Stimulated activated CD4-positive, alpha-beta T cell treated with anti-CD3 and anti-CD28 coated beads, Interleukin-15, amount 100 ng/mL, for 48 hours (primary cell): ENCODE data around the gene MYO10.
"Not testable (repeated sequence)": the region's sequence is repeated elsewhere in the genome, so short reads cannot be mapped to it uniquely, and the experiment has no call there.

Experiments
- DNase-seq, 2 donors: peaks; one replicate each; pipeline ENCODE4 v3.0.0-alpha.2; 2020; ENCODE audit warnings: low read depth in 2 of 2

MYO10 gene

DNA sequence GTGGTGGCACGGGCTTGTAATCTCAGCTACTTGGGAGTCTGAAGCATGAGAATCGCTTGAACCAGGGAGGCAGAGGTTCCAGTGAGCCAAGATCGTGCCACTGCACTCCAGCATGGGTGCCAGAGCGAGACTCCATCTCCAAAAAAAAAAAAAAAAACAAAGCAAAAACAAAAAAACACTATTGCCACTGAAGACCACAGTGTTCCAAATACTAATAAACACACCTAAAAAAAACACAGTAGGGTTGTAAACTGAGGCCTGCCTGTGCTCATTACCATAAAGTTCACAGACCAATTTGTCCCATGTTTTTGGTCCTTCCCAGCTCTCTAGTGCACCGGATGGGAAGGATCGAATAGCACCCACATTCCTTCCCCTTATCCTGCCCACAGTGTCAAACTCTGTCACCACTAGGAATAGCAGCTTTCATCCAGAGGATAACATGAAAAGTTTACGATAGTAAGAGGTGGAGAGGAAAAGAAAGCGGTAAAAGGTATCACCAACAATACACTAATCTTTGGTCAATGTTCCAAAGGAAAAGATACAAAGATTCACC is 49.2 kb downstream of the MYO10 start:
- no peak for DNase-seq

- no peak for DNase-seq
Observed at GRCh38 chr5:16886366-16886736, 49.7 kb downstream of the MYO10 start.

- DNase-seq: no peak
Observed at GRCh38 chr5:16885635-16886365, 50.3 kb downstream of the MYO10 start.

- no peak for DNase-seq
Observed at GRCh38 chr5:16884595-16884994, 51.5 kb downstream of the MYO10 start.

- DNase-seq: no peak
Observed at GRCh38 chr5:16883806-16884205, 52.3 kb downstream of the MYO10 start.

DNA sequence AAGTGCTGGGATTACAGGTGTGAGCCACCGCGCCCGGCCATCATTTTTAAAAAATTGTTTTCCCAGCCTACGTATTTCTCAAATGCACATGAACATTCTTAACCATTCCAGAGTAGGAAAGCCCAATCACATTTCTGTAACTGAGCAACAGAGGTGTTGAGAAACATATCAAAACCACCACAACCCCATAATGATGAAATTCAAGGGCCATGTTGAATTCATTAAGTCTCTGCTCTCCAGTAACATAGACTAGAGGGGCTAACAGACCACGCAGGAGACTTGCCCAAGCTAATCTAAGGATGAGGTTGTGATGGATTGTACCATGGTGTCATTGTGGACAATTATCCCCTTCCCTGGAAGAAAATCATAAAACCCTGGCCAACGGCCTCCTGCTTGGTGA is 52.9 kb downstream of the MYO10 start:
- DNase-seq: no peak

DNA sequence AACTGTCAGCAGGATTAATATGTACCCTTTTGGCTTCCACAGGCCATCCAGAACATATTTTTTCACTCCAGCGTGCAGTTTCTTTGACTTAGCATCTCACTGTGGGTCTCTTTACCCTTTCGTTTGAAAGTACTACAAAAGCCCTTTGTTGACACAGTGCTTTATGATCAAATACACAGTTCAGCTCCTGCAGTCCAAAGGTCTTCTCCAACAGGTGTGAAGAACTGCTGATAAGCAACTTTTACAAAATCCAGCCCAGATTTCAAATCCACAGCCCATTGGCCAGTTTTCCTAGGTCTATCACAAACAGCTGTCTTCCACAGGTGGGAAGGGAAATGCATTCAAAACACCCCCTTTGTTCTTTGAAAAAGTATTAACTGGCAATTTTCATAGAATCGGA is 54.8 kb downstream of the MYO10 start:
- no peak for DNase-seq

GRCh38 chr5:16880547-16880946 is 55.5 kb downstream of the MYO10 start:
- DNase-seq: no peak

DNA sequence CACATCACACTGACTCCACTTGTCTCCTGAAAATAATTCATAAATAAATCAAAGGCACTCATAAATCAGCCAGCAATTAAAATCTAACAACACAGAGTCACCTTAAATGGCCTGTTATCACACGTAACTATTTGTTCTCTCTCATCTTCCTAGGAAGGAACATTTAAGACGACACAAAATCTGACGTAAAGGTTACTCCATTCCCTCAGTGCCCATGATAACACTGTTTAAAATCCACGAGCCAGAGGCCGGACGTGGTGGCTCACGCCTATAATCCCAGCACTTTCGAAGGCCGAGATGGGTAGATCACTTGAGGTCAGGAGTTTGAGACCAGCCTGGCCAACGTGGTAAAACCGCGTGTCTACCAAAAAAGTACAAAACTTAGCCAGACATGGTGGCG is 56.4 kb downstream of the MYO10 start:
- no peak for DNase-seq

- DNase-seq: no peak
Observed at GRCh38 chr5:16879191-16879590, 56.9 kb downstream of the MYO10 start.

DNA sequence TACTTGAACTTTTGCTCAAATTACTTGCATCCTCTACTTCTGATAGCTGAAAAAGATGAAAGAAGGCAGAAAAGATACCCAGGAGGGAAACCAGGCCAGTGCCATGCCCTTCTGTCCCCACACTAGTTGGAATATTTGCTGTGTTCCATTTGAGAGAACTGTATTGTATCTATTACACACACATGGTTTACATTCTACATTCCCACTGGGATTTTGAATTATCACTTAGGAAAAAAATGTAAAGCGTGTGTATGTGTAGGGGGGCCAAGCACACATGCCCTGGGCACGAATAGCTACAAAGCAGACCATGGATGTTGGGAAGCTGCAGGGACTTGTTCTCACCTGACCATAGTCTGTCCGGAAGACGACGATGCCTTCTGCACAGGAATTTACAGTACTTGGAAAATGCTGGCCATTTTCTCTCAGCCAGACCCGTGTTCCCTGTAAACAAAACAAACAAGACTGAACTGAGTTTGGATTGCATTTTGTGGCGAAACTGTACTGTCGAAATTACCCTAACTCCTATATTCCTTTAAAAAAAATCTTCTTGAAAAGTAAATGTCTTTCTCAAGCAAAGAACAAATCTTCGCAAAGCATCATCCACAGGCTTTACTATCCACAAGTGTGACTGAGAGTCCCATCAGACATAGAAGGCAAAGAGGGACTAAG is 58.7 kb downstream of the MYO10 start:
- no peak for DNase-seq

- not testable (repeated sequence) for DNase-seq
Observed at GRCh38 chr5:16874424-16874823, 61.7 kb downstream of the MYO10 start.

DNA sequence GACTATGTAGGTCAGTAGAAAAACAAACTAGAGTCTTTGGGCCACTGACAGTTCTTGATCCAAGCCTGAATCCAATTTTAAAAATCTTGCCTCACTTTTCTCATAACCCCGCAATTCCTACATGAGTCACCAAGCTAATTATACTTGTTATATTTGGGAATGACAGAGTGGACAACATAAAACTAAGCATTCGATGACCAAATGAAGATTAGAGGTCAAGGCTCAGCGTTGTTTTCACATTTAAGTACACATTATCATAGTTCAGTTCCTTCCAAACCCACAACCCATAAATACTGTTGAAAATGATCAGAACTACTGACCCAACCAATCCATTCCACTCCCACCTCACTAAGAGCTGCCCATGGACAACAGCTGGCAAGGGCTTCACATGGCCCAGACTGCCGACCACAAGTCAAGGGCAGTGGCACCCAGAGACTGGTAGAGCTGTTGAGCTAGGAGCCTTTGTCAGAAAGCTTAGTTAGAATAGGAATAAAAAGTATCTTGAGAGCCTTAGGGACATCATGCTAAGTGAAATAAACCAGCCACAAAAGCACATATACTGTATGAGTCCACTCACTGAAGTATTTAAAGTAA is 64.2 kb downstream of the MYO10 start:
- no peak for DNase-seq

- DNase-seq: no peak
Observed at GRCh38 chr5:16870878-16871277, 65.2 kb downstream of the MYO10 start.

DNA sequence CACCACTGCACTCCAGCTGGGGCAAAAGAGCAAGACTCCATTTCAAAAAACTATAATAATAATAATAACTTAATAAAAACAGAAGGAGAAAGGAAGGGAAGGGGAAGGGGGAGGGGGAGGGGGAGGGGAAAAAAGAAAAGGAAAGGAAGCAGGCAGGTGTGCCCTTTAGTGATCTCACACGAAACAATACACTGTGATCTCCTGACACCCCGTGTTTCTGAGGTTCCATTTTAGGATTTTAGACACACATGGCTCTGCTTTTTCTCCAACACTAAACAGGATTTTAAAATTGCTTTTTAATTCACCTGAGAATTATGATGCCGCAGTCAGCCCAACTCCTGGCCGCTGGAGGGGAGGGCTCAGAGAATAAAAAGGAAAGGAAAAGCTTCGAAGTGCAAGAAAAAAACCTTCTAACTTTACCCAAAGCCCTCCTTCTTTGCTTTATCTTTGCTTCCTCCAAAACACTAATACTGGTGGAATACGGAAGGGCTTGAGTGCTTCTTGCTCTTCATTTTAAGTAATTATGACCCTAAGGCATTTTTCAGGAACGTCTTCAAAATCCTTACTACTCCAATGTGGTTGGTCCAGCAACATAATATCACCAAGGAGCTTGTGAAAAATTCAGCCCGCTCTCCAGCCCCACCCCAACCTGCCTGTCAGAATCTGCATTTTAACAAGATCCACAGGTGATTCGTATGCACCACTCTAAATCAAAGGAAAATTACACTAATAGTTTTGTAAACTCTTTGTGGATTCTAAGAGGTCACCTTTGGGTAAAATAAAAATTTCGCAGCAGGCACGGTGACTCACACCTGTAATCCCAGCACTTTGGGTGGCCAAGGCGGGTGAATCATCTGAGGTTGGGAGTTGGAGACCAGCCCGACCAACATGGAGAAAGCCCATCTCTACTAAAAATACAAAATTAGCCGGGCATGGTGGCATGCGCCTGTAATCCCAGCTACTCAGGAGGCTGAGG is 66.0 kb downstream of the MYO10 start:
- no peak for DNase-seq

- DNase-seq: no peak
Observed at GRCh38 chr5:16867577-16867953, 68.5 kb downstream of the MYO10 start.

DNA sequence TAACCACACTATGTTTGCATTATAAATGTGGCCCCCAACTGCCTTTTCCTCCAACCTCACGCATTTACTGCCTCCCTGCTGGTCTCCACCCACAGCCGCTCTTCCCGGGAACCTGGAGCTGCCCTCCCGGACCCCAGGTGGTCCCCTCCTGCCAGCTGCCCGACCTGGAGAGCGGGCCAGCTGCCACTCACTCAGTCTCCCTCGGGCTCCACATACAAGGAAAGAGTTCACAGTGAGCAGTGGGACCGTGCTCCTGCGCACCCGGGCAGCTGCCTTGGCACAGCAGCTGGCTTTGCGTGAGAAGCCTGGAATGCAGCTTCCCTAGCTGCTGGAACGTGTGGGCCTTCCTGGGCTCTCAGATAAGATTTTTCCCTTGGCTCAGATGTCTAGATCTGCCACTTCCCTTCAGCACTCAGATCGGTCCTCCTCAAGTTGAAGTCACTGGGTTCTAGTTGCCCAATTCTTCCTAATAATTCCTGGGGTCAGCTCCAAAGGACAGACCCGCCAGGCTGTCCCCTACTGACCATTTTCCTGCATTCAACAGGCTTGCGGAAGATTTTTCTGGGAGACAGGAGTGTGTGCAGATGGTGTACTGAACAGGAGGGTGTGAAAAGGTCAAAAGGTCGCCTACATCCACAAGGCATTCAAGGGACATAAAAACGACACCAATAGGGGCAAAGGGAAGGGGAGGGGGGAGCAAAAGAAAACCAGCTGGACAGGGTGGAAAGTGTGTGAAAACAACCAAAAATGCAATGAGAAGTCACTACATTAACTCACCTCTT is 69.1 kb downstream of the MYO10 start:
- no peak for DNase-seq

- DNase-seq: no peak
Observed at GRCh38 chr5:16866273-16866672, 69.8 kb downstream of the MYO10 start.

DNA sequence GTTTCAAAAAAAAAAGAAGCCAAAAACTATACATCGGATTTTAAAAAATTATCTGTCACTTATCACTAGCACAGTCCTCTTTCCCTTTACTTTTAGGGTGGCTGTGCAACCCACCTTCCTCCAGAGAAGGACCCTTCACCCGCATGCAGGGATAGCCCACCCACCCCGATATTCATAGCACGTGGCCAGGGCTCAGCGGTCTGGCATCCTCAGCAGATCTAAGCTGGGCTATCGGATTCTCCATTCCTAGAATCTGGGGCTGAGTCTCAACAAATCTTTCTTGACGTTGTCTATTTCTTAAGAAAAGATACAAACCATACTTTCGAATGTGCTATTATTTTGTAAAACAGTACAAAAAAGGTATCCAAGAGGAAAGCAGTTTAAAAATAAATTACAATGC is 70.9 kb downstream of the MYO10 start:
- DNase-seq: no peak

DNA sequence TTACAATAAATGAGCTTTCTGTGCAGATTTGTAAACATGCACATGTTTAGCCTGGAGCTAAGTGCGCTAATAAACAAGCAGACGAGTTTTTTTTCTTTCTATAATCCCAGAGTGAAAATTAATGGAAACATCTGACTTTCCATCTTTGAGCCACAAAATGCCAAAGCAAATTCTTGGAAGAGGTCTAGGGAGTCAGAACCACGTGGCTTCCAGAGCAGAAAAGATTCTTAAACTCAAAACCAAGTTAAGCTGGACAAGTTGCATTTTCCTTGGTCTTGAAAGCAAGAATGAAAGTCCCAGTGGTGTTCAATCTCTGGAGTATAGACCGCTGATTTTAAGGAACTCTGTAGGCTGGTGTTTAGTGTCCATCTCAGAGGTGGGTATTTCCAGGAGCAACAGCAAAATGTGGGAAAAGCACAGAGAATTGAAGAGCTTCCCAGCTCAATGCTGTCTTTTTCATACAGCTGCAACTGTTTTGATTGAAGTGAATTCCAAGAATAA is 71.4 kb downstream of the MYO10 start:
- no peak for DNase-seq

GRCh38 chr5:16863469-16863946 is 72.6 kb downstream of the MYO10 start:
- DNase-seq: no peak
